Measurements from ENCODE around the gene PCNT. TPM values are rescaled to one million over a fixed set of nuclear protein-coding genes. Genes with fewer than 3 reads are reported as not detected.

Gene PCNT
- total RNA-seq, 1 experiment from 2014 or later, result 38.4 TPM

DNA sequence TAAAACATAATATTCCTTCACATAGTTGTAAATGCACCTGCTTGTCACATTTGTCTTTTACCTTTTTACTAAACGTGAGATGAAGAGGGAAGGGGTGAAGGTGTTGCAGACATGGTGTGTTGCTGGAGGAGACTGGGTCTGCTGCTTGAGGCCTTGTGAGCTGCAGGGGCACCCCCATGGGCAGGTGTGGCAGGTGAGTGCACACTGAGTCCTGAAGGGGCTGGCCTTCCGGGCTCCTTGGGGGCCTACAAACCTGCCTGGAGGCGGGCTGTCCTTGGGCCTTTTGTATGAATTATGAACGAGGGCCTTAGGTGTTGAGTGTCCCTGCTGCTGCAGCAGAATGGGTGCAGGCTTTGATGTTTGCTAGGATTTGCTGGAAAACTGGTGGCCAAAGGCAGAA, 3.8 kb downstream of the PCNT start:
- no peak overlapping the region for H3K4me3 Mint-ChIP-seq (ENCODE audit: unreplicated experiment)
- CTCF ChIA-PET, result no interaction called here
- H3K27me3 Mint-ChIP-seq (ENCODE audit: insufficient read depth, unreplicated experiment), result no peaks in the 10 kb centered on the region

DNA sequence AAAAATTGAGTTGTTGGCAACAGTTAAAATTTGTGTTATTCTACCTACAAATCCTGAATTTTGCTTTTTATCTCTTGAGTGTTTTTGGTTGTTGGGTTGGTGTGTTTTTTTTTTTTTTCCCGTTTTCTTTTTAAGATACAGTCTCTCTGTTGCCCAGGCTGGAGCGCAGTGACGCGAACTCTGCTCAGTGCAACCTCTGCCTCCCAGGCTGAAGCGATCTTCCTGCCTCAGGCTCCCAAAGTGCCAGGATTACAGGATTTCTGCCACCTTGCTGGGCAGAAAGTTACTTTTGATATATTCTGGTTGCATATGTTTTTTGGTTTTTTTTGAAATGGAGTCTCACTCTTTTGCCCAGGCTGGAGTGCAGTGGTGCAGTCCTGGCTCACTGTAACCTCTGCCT, 4.2 kb downstream of the PCNT start:
- intact Hi-C loops (cut with micrococcal nuclease; ENCODE audit: unreplicated experiment), result no loop called here

More for the DNA sequence above, 3.8 kb downstream of the PCNT start:
- H3K9me3 ChIP-seq, result no peaks in the 10 kb centered on the region
- Mint-ChIP-seq H3K9me3 (ENCODE audit: unreplicated experiment) (no peaks in the 10 kb centered on the region), H3K4me1 (ENCODE audit: low read depth, unreplicated experiment) (peaks cover 15% of the 10 kb centered on the region), H3K36me3 (ENCODE audit: insufficient read depth, unreplicated experiment) (peaks cover 73% of the 10 kb centered on the region), H3K27ac (ENCODE audit: unreplicated experiment) (no peak overlapping the region)
- H3K4me3 ChIP-seq (ENCODE audit: low read depth, low read length), result no peak overlapping the region
- peaks cover 17% of the 10 kb centered on the region for H3K4me1 ChIP-seq
- intact Hi-C loops (cut with micrococcal nuclease; ENCODE audit: unreplicated experiment), result no loop called here
- BruUV-seq (replicated peaks), result no TSS peak
- POLR2A ChIA-PET, result no interaction called here
- TF ChIP-seq, protein P1, sequence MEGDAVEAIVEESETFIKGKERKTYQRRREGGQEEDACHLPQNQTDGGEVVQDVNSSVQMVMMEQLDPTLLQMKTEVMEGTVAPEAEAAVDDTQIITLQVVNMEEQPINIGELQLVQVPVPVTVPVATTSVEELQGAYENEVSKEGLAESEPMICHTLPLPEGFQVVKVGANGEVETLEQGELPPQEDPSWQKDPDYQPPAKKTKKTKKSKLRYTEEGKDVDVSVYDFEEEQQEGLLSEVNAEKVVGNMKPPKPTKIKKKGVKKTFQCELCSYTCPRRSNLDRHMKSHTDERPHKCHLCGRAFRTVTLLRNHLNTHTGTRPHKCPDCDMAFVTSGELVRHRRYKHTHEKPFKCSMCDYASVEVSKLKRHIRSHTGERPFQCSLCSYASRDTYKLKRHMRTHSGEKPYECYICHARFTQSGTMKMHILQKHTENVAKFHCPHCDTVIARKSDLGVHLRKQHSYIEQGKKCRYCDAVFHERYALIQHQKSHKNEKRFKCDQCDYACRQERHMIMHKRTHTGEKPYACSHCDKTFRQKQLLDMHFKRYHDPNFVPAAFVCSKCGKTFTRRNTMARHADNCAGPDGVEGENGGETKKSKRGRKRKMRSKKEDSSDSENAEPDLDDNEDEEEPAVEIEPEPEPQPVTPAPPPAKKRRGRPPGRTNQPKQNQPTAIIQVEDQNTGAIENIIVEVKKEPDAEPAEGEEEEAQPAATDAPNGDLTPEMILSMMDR (IDR thresholded peaks at IDR 0.05; ENCODE audit: insufficient read depth in 1 of 2, low read depth in 1 of 2, low read length in 1 of 2, severe bottlenecking in 1 of 2, unreplicated experiment in 1 of 2), result no peak
- no peaks in the 10 kb centered on the region for H3K36me3 ChIP-seq (ENCODE audit: control insufficient read depth, insufficient read depth, low read length)
- DNase-seq, result no peak
- H3K27me3 ChIP-seq (replicated peaks; ENCODE audit: control insufficient read depth, insufficient read depth, low read length), result no peaks in the 10 kb centered on the region

DNA sequence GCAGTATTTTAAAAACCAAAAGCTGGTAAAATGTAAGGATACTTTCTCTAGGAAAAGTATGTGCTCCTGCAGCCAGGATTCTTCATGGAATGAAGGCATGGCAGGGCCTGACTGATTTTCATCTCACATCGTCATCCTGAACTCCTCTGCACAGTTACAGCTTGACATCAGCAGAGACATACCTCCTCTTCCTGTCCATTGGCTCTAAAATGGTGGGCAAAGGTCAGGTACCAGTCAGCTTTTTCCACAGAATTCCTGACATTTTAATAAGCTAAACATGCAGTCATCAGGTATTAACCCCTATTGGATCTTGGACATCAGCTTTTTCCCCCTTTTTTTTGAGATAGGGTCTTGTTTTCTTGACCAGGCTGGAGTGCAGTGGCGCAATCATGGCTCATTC, 5.8 kb downstream of the PCNT start:
- Mint-ChIP-seq H3K4me1 (ENCODE audit: low read depth, unreplicated experiment) (peaks cover 15% of the 10 kb centered on the region), H3K27ac (ENCODE audit: unreplicated experiment) (no peak overlapping the region), H3K4me3 (ENCODE audit: unreplicated experiment) (no peak overlapping the region), H3K27me3 (ENCODE audit: insufficient read depth, unreplicated experiment) (no peaks in the 10 kb centered on the region), H3K36me3 (ENCODE audit: insufficient read depth, unreplicated experiment) (peaks cover 76% of the 10 kb centered on the region), H3K9me3 (ENCODE audit: unreplicated experiment) (no peaks in the 10 kb centered on the region)
- intact Hi-C loops (cut with micrococcal nuclease; ENCODE audit: unreplicated experiment), result no loop called here
- H3K9me3 ChIP-seq, result no peaks in the 10 kb centered on the region
- ChIA-PET CTCF (no interaction called here), POLR2A (no interaction called here)
- BruUV-seq (replicated peaks), result no TSS peak
- peaks cover 17% of the 10 kb centered on the region for H3K4me1 ChIP-seq
- H3K36me3 ChIP-seq (ENCODE audit: control insufficient read depth, insufficient read depth, low read length), result no peaks in the 10 kb centered on the region
- TF ChIP-seq, protein P1 (IDR thresholded peaks at IDR 0.05; ENCODE audit: insufficient read depth in 1 of 2, low read depth in 1 of 2, low read length in 1 of 2, severe bottlenecking in 1 of 2, unreplicated experiment in 1 of 2), result no peak
- no peaks in the 10 kb centered on the region for H3K27me3 ChIP-seq (replicated peaks; ENCODE audit: control insufficient read depth, insufficient read depth, low read length)
- DNase-seq, result no peak
- no peak overlapping the region for H3K4me3 ChIP-seq (ENCODE audit: low read depth, low read length)

More for the DNA sequence above, 4.2 kb downstream of the PCNT start:
- no peak for DNase-seq
- no peaks in the 10 kb centered on the region for H3K36me3 ChIP-seq (ENCODE audit: control insufficient read depth, insufficient read depth, low read length)
- Mint-ChIP-seq H3K27ac (ENCODE audit: unreplicated experiment) (no peak overlapping the region), H3K9me3 (ENCODE audit: unreplicated experiment) (no peaks in the 10 kb centered on the region), H3K36me3 (ENCODE audit: insufficient read depth, unreplicated experiment) (peaks cover 74% of the 10 kb centered on the region), H3K4me1 (ENCODE audit: low read depth, unreplicated experiment) (peaks cover 15% of the 10 kb centered on the region), H3K4me3 (ENCODE audit: unreplicated experiment) (no peak overlapping the region), H3K27me3 (ENCODE audit: insufficient read depth, unreplicated experiment) (no peaks in the 10 kb centered on the region)
- H3K27me3 ChIP-seq (replicated peaks; ENCODE audit: control insufficient read depth, insufficient read depth, low read length), result no peaks in the 10 kb centered on the region
- H3K4me3 ChIP-seq (ENCODE audit: low read depth, low read length), result no peak overlapping the region
- TF ChIP-seq, protein P1 (IDR thresholded peaks at IDR 0.05; ENCODE audit: insufficient read depth in 1 of 2, low read depth in 1 of 2, low read length in 1 of 2, severe bottlenecking in 1 of 2, unreplicated experiment in 1 of 2), result no peak
- no peaks in the 10 kb centered on the region for H3K9me3 ChIP-seq
- POLR2A ChIA-PET, result no interaction called here
- CTCF ChIA-PET, result no interaction called here
- peaks cover 17% of the 10 kb centered on the region for H3K4me1 ChIP-seq
- no TSS peak for BruUV-seq (replicated peaks)
